Measurements from ENCODE around the gene PSMC4.

GRCh38 chr19:39939556-39939955 lies 31.4 kb upstream of the PSMC4 start:
- TF ChIP-seq CTCF (IDR thresholded peaks at IDR 0.05): no peak
- no peak for TF ChIP-seq POLR2AphosphoS5 (IDR thresholded peaks at IDR 0.05)

All from sigmoid colon (tissue), 4 donors.